Peyer's patch (tissue), 4 donors: ENCODE data around the gene CTCF.

Experiments
- POLR2A ChIP-seq, 2 donors: fragments of 450-650 bp; IDR thresholded peaks; one replicate each; pipeline ENCODE4 v1.5.1; 2017; ENCODE audit warnings: antibody characterized with exemption in 2 of 2, mild to moderate bottlenecking in 2 of 2, moderate library complexity in 2 of 2
- TF ChIP-seq, protein P1 (sequence below), 6 experiments: fragments of 450-650 bp in 4 of 6; fragments of 200-600 bp in 2 of 6; sonication (generic) in 1 of 6; IDR thresholded peaks; one replicate each; pipeline ENCODE4 v1.5.1; 2017 to 2019; ENCODE audit warnings: antibody characterized with exemption in 6 of 6, mild to moderate bottlenecking in 3 of 6, moderate library complexity in 1 of 6

DNA sequence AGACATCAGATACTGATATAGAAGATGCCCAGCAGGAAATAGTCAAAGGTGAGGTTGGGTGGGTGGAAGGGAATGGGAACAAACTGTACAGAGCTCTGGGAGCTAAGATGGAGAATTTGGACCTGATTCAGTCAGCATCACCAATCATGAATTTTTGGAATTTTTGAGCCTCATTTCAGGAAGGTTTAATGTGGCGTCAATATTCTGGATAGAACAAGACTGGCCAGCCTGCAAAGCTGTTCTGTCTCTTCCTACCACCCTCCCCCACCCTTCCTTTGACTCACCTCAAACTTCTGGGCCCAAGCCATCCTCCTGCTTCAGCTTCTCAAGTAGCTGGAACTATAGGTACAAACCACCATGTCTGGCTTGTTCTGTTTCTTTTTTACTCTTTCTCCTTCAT lies 32.6 kb downstream of the CTCF start:
- TF ChIP-seq, protein P1, sequence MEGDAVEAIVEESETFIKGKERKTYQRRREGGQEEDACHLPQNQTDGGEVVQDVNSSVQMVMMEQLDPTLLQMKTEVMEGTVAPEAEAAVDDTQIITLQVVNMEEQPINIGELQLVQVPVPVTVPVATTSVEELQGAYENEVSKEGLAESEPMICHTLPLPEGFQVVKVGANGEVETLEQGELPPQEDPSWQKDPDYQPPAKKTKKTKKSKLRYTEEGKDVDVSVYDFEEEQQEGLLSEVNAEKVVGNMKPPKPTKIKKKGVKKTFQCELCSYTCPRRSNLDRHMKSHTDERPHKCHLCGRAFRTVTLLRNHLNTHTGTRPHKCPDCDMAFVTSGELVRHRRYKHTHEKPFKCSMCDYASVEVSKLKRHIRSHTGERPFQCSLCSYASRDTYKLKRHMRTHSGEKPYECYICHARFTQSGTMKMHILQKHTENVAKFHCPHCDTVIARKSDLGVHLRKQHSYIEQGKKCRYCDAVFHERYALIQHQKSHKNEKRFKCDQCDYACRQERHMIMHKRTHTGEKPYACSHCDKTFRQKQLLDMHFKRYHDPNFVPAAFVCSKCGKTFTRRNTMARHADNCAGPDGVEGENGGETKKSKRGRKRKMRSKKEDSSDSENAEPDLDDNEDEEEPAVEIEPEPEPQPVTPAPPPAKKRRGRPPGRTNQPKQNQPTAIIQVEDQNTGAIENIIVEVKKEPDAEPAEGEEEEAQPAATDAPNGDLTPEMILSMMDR (IDR thresholded peaks at IDR 0.05), result no peak
- no peak for TF ChIP-seq POLR2A (IDR thresholded peaks at IDR 0.05)
